ENCODE data around the gene ELAVL4.

GRCh38 chr1:50231209-50231608 lies 122.5 kb downstream of the ELAVL4 start:
- TF ChIP-seq CTCF (IDR thresholded peaks at IDR 0.05) = no peak
- no peak for TF ChIP-seq POLR2A (IDR thresholded peaks at IDR 0.05)

Measured in lower leg skin (tissue), 3 donors.